Measurements from ENCODE around the gene SUSD5.
"Not testable (repeated sequence)": the region's sequence is repeated elsewhere in the genome, so short reads cannot be mapped to it uniquely, and the experiment has no call there.

SUSD5 gene

GRCh38 chr3:33153782-33154181, 64.8 kb downstream of the SUSD5 start:
- in situ Hi-C loops (cut with MboI; ENCODE audit: low sequenced_read_pairs): no loop called here

GRCh38 chr3:33152363-33153360, 65.9 kb downstream of the SUSD5 start:
- in situ Hi-C loops (cut with MboI; ENCODE audit: low sequenced_read_pairs): no loop called here

- in situ Hi-C loops (cut with MboI; ENCODE audit: low sequenced_read_pairs): no loop called here
These were observed 69.3 kb downstream of the SUSD5 start for GRCh38 chr3:33149342-33149741.

GRCh38 chr3:33146791-33147445, 71.7 kb downstream of the SUSD5 start:
- in situ Hi-C loops (cut with MboI; ENCODE audit: low sequenced_read_pairs): no loop called here

- in situ Hi-C loops (cut with MboI; ENCODE audit: low sequenced_read_pairs): no loop called here
These were observed 72.6 kb downstream of the SUSD5 start for GRCh38 chr3:33145901-33146580.

GRCh38 chr3:33145221-33145900, 73.2 kb downstream of the SUSD5 start:
- in situ Hi-C loops (cut with MboI; ENCODE audit: low sequenced_read_pairs): no loop called here

- in situ Hi-C loops (cut with MboI; ENCODE audit: low sequenced_read_pairs): no loop called here
These were observed 74.2 kb downstream of the SUSD5 start for GRCh38 chr3:33144433-33144832.

- in situ Hi-C loops (cut with MboI; ENCODE audit: low sequenced_read_pairs): no loop called here
These were observed 77.6 kb downstream of the SUSD5 start for GRCh38 chr3:33141006-33141405.

- in situ Hi-C loops (cut with MboI; ENCODE audit: low sequenced_read_pairs): no loop called here
These were observed 78.6 kb downstream of the SUSD5 start for GRCh38 chr3:33139996-33140395.

- in situ Hi-C loops (cut with MboI; ENCODE audit: low sequenced_read_pairs): not testable (repeated sequence)
These were observed 79.5 kb downstream of the SUSD5 start for GRCh38 chr3:33139006-33139623.

GRCh38 chr3:33137691-33138090, 80.9 kb downstream of the SUSD5 start:
- in situ Hi-C loops (cut with MboI; ENCODE audit: low sequenced_read_pairs): no loop called here

GRCh38 chr3:33134026-33134625, 84.5 kb downstream of the SUSD5 start:
- in situ Hi-C loops (cut with MboI; ENCODE audit: low sequenced_read_pairs): no loop called here

GRCh38 chr3:33132019-33132360, 86.6 kb downstream of the SUSD5 start:
- in situ Hi-C loops (cut with MboI; ENCODE audit: low sequenced_read_pairs): no loop called here

GRCh38 chr3:33131331-33132018, 87.1 kb downstream of the SUSD5 start:
- in situ Hi-C loops (cut with MboI; ENCODE audit: low sequenced_read_pairs): no loop called here

GRCh38 chr3:33130144-33130543, 88.5 kb downstream of the SUSD5 start:
- in situ Hi-C loops (cut with MboI; ENCODE audit: low sequenced_read_pairs): no loop called here

- in situ Hi-C loops (cut with MboI; ENCODE audit: low sequenced_read_pairs): no loop called here
These were observed 89.9 kb downstream of the SUSD5 start for GRCh38 chr3:33128706-33129105.

GRCh38 chr3:33125840-33126239, 92.8 kb downstream of the SUSD5 start:
- in situ Hi-C loops (cut with MboI; ENCODE audit: low sequenced_read_pairs): no loop called here

GRCh38 chr3:33124638-33125037, 94.0 kb downstream of the SUSD5 start:
- in situ Hi-C loops (cut with MboI; ENCODE audit: low sequenced_read_pairs): no loop called here

GRCh38 chr3:33122991-33123390, 95.6 kb downstream of the SUSD5 start:
- in situ Hi-C loops (cut with MboI; ENCODE audit: low sequenced_read_pairs): no loop called here

GRCh38 chr3:33119891-33120290, 98.7 kb downstream of the SUSD5 start:
- in situ Hi-C loops (cut with MboI; ENCODE audit: low sequenced_read_pairs): no loop called here

All from HL-60/S4 treated with phorbol 12-myristate 13-acetate at 8.2 ng/mL for 4 days and 3 days (cell line).